HEK293 (cell line): ENCODE measurements around the gene OPCML.

Source experiments
- CTCF ChIA-PET: fragments of 350-600 bp; formaldehyde crosslinking; extraction: SDS; loops from one replicate; lab custom pipeline; 2021; ENCODE audit warnings: antibody characterized with exemption; lab: Yijun Ruan, JAX
- POLR2A ChIA-PET: fragments of 300-600 bp; formaldehyde crosslinking; extraction: SDS; loops from one replicate; lab custom pipeline; 2020; ENCODE audit warnings: antibody characterized with exemption, inconsistent platforms; lab: Yijun Ruan, JAX
- H3K27ac ChIP-seq: fragments of 200-500 bp; sonication (Bioruptor generic); 2 replicates; pipeline ENCODE4 v1.5.1; 2014; ENCODE audit warnings: low read depth, low read length, control low read depth, inconsistent platforms; ENCODE audit errors: extremely low read depth
- H3K36me3 ChIP-seq, 2 experiments: fragments of 200-500 bp in 1 of 2; sonication (Bioruptor generic) in 1 of 2; 1 replicate in 1 of 2; 2 replicates in 1 of 2; pipeline ENCODE4 v1.5.1; 2014 to 2017; ENCODE audit warnings: inconsistent platforms in 2 of 2, low read length in 2 of 2; ENCODE audit not compliant: control insufficient read depth in 2 of 2, insufficient read depth in 1 of 2
- H3K4me1 ChIP-seq: fragments of 200-500 bp; sonication (Bioruptor generic); 2 replicates; pipeline ENCODE4 v1.5.1; 2014; ENCODE audit warnings: mild to moderate bottlenecking, low read length, inconsistent platforms; ENCODE audit not compliant: control insufficient read depth, insufficient read depth
- H3K4me3 ChIP-seq: 2 replicates; pipeline ENCODE4 v1.5.1; 2011; ENCODE audit warnings: low read depth, mild to moderate bottlenecking, control low read depth, low read length, moderate library complexity
- H3K9me3 ChIP-seq: fragments of 200-500 bp; sonication (Bioruptor generic); 2 replicates; pipeline ENCODE4 v1.5.1; 2014; ENCODE audit warnings: low read depth, low read length, inconsistent platforms; ENCODE audit not compliant: control insufficient read depth, insufficient read depth
- CTCF ChIP-seq: fragments of 450-650 bp; formaldehyde crosslinking; IDR thresholded peaks from 2 replicates; pipeline ENCODE4 v1.5.1; 2016; ENCODE audit warnings: missing biosample characterization, missing genetic modification characterization
- EGR2 ChIP-seq: fragments of 450-650 bp; formaldehyde crosslinking; IDR thresholded peaks from 2 replicates; pipeline ENCODE4 v1.5.1; 2016; ENCODE audit warnings: low read depth, missing biosample characterization, missing genetic modification characterization
- KLF17 ChIP-seq: fragments of 450-650 bp; formaldehyde crosslinking; IDR thresholded peaks from 2 replicates; pipeline ENCODE4 v1.5.1; 2016; ENCODE audit warnings: missing biosample characterization, missing genetic modification characterization
- KLF7 ChIP-seq: fragments of 450-650 bp; formaldehyde crosslinking; IDR thresholded peaks from 2 replicates; pipeline ENCODE4 v1.5.1; 2016; ENCODE audit warnings: missing biosample characterization, missing genetic modification characterization, borderline replicate concordance
- REPIN1 ChIP-seq: fragments of 450-650 bp; formaldehyde crosslinking; IDR thresholded peaks from 2 replicates; pipeline ENCODE4 v1.5.1; 2017; ENCODE audit warnings: missing biosample characterization, missing genetic modification characterization, low read depth
- SALL2 ChIP-seq: fragments of 450-650 bp; formaldehyde crosslinking; IDR thresholded peaks from 2 replicates; pipeline ENCODE4 v1.5.0; 2017; ENCODE audit warnings: missing biosample characterization, mild to moderate bottlenecking, missing genetic modification characterization, borderline replicate concordance
- ZBTB26 ChIP-seq: fragments of 450-650 bp; formaldehyde crosslinking; optimal IDR thresholded peaks from 2 replicates; pipeline ENCODE3; 2016; ENCODE audit warnings: missing biosample characterization, mild to moderate bottlenecking, missing genetic modification characterization
- ZBTB48 ChIP-seq: fragments of 450-650 bp; formaldehyde crosslinking; IDR thresholded peaks from 2 replicates; pipeline ENCODE4 v1.5.1; 2016; ENCODE audit warnings: missing biosample characterization, missing genetic modification characterization
- ZNF112 ChIP-seq: fragments of 450-650 bp; formaldehyde crosslinking; IDR thresholded peaks from 2 replicates; pipeline ENCODE4 v1.5.0; 2017; ENCODE audit warnings: missing biosample characterization, missing genetic modification characterization
- ZNF174 ChIP-seq: fragments of 450-650 bp; formaldehyde crosslinking; IDR thresholded peaks from 2 replicates; pipeline ENCODE4 v1.5.0; 2017; ENCODE audit warnings: missing biosample characterization, mild to moderate bottlenecking, missing genetic modification characterization
- ZNF184 ChIP-seq: fragments of 450-650 bp; IDR thresholded peaks from 2 replicates; pipeline ENCODE4 v1.5.1; 2018; ENCODE audit warnings: missing biosample characterization, mild to moderate bottlenecking, missing genetic modification characterization
- ZNF214 ChIP-seq: fragments of 450-650 bp; formaldehyde crosslinking; IDR thresholded peaks from 2 replicates; pipeline ENCODE4 v1.5.1; 2017; ENCODE audit warnings: missing biosample characterization, mild to moderate bottlenecking, missing genetic modification characterization, borderline replicate concordance
- ZNF23 ChIP-seq: fragments of 450-650 bp; formaldehyde crosslinking; IDR thresholded peaks from 2 replicates; pipeline ENCODE4 v1.5.1; 2016; ENCODE audit warnings: missing biosample characterization, missing genetic modification characterization, borderline replicate concordance
- ZNF280D ChIP-seq: fragments of 450-650 bp; formaldehyde crosslinking; IDR thresholded peaks from 2 replicates; pipeline ENCODE4 v1.5.1; 2016; ENCODE audit warnings: missing biosample characterization, missing genetic modification characterization
- ZNF394 ChIP-seq: fragments of 450-650 bp; formaldehyde crosslinking; IDR thresholded peaks from 2 replicates; pipeline ENCODE4 v1.5.1; 2016; ENCODE audit warnings: missing biosample characterization, missing genetic modification characterization, mild to moderate bottlenecking, moderate library complexity, borderline replicate concordance
- ZNF529 ChIP-seq: fragments of 450-650 bp; formaldehyde crosslinking; IDR thresholded peaks from 2 replicates; pipeline ENCODE4 v1.5.1; 2017; ENCODE audit warnings: missing genetic modification characterization, missing biosample characterization; ENCODE audit not compliant: insufficient replicate concordance
- ZNF548 ChIP-seq: fragments of 450-650 bp; formaldehyde crosslinking; IDR thresholded peaks from 2 replicates; pipeline ENCODE4 v1.5.1; 2016; ENCODE audit warnings: missing biosample characterization, missing genetic modification characterization
- TF ChIP-seq, protein P1 (sequence below): fragments of 450-650 bp; formaldehyde crosslinking; IDR thresholded peaks from 2 replicates; pipeline ENCODE4 v1.5.1; 2016; ENCODE audit warnings: missing biosample characterization, missing genetic modification characterization, borderline replicate concordance
- TF ChIP-seq, protein P2 (sequence below): fragments of 450-650 bp; formaldehyde crosslinking; IDR thresholded peaks from 2 replicates; pipeline ENCODE4 v1.5.1; 2016; ENCODE audit warnings: missing biosample characterization, missing genetic modification characterization

Gene OPCML

DNA sequence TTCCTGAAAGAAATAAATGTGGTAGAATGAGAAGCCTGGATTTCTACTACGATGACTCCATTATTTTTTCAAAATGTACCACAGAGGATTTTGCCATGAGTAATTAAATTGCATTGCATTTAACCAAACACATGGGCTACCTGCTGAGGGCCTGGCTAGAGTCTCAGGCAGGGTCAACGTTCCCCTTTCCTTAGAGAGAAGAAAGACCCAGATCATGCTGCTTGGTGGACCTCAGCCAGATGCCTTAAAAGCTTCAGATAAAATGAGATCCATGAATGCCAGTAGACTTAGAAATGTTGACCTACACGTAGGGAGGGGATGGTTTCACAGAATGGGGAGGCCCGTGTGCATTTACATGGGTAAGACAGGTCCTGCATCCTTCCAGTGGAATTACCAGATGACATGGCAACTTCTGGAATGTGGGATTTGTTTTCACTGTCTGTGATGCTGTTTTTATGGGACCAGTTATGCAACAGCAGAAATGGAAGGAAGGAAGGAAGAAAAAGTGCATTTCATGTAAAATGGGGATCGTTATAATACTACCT, 1092.5 kb downstream of the OPCML start:
- TF ChIP-seq SALL2 (tag by site-specific recombination) (no peak), ZNF184 (tag by site-specific recombination) (no peak)
- TF ChIP-seq, protein P1, sequence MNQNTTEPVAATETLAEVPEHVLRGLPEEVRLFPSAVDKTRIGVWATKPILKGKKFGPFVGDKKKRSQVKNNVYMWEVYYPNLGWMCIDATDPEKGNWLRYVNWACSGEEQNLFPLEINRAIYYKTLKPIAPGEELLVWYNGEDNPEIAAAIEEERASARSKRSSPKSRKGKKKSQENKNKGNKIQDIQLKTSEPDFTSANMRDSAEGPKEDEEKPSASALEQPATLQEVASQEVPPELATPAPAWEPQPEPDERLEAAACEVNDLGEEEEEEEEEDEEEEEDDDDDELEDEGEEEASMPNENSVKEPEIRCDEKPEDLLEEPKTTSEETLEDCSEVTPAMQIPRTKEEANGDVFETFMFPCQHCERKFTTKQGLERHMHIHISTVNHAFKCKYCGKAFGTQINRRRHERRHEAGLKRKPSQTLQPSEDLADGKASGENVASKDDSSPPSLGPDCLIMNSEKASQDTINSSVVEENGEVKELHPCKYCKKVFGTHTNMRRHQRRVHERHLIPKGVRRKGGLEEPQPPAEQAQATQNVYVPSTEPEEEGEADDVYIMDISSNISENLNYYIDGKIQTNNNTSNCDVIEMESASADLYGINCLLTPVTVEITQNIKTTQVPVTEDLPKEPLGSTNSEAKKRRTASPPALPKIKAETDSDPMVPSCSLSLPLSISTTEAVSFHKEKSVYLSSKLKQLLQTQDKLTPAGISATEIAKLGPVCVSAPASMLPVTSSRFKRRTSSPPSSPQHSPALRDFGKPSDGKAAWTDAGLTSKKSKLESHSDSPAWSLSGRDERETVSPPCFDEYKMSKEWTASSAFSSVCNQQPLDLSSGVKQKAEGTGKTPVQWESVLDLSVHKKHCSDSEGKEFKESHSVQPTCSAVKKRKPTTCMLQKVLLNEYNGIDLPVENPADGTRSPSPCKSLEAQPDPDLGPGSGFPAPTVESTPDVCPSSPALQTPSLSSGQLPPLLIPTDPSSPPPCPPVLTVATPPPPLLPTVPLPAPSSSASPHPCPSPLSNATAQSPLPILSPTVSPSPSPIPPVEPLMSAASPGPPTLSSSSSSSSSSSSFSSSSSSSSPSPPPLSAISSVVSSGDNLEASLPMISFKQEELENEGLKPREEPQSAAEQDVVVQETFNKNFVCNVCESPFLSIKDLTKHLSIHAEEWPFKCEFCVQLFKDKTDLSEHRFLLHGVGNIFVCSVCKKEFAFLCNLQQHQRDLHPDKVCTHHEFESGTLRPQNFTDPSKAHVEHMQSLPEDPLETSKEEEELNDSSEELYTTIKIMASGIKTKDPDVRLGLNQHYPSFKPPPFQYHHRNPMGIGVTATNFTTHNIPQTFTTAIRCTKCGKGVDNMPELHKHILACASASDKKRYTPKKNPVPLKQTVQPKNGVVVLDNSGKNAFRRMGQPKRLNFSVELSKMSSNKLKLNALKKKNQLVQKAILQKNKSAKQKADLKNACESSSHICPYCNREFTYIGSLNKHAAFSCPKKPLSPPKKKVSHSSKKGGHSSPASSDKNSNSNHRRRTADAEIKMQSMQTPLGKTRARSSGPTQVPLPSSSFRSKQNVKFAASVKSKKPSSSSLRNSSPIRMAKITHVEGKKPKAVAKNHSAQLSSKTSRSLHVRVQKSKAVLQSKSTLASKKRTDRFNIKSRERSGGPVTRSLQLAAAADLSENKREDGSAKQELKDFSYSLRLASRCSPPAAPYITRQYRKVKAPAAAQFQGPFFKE (tag by site-specific recombination), result no peak
- no peaks in the 10 kb centered on the region for H3K4me1 ChIP-seq
- no peak overlapping the region for H3K27ac ChIP-seq
- CTCF ChIA-PET, result no interaction called here
- POLR2A ChIA-PET, result no interaction called here
- no peaks in the 10 kb centered on the region for H3K36me3 ChIP-seq
- no peak overlapping the region for H3K4me3 ChIP-seq
- no peaks in the 10 kb centered on the region for H3K9me3 ChIP-seq

GRCh38 chr11:132438418-132438817, 1093.9 kb downstream of the OPCML start:
- CTCF ChIA-PET, result no interaction called here
- POLR2A ChIA-PET, result no interaction called here
- H3K36me3 ChIP-seq, result no peaks in the 10 kb centered on the region
- no peak for TF ChIP-seq EGR2 (tag by site-specific recombination)
- no peak for TF ChIP-seq ZBTB48 (tag by site-specific recombination)
- no peak for TF ChIP-seq ZNF174
- no peak for TF ChIP-seq CTCF
- TF ChIP-seq ZNF394 (tag by site-specific recombination), result no peak
- TF ChIP-seq, protein P2, sequence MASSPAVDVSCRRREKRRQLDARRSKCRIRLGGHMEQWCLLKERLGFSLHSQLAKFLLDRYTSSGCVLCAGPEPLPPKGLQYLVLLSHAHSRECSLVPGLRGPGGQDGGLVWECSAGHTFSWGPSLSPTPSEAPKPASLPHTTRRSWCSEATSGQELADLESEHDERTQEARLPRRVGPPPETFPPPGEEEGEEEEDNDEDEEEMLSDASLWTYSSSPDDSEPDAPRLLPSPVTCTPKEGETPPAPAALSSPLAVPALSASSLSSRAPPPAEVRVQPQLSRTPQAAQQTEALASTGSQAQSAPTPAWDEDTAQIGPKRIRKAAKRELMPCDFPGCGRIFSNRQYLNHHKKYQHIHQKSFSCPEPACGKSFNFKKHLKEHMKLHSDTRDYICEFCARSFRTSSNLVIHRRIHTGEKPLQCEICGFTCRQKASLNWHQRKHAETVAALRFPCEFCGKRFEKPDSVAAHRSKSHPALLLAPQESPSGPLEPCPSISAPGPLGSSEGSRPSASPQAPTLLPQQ (tag by site-specific recombination), result no peak
- no peak for TF ChIP-seq ZBTB26 (tag by site-specific recombination)
- no peak for TF ChIP-seq ZNF112 (tag by site-specific recombination)
- no peak for TF ChIP-seq ZNF529 (tag by site-specific recombination)
- no peak for TF ChIP-seq ZNF548
- TF ChIP-seq KLF7 (tag by site-specific recombination), result no peak
- no peak for TF ChIP-seq ZNF214 (tag by site-specific recombination)
- TF ChIP-seq KLF17 (tag by site-specific recombination), result no peak
- no peak for TF ChIP-seq ZNF23 (tag by site-specific recombination)
- no peak for TF ChIP-seq ZNF280D (tag by site-specific recombination)
- no peak for TF ChIP-seq REPIN1

More at GRCh38 chr11:132438418-132438817, 1093.9 kb downstream of the OPCML start:
- Histone ChIP-seq H3K4me3 (no peak overlapping the region), H3K4me1 (no peaks in the 10 kb centered on the region), H3K27ac (no peak overlapping the region), H3K9me3 (no peaks in the 10 kb centered on the region)
